ENCODE data around the gene RGS10. TPM values are rescaled to one million over a fixed set of nuclear protein-coding genes. Genes with fewer than 3 reads are reported as not detected.

The RGS10 gene
- total and polyA plus RNA-seq, 10 of the 15 experiments (the other 5 are each of a cell fraction or from before 2014, with no cell fraction given): 72.8 to 193 (median 127) TPM

DNA sequence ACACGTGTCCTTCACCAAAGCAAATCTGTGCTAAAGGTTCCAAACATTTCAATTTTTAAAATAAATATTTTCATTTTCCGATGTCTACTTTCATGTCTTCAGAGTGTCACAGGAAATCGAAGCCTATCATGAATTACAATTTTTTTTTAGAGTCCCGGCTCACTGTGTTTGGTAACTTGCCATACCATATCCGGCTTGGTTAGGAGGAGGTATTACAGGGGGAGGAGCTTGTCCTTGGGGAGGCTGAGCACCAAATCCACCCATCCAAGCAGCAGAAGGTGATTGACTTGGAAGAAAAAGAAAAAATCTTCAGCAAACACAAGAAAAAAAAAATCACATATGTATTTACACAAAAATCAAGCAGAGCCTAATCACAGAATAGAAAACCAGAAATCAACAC is 33.0 kb upstream of the RGS10 start (continued):
- no peak for TF ChIP-seq SMAD5 (IDR thresholded peaks at IDR 0.05; ENCODE audit: low read depth)

GRCh38 chr10:119567978-119568377 is 25.5 kb upstream of the RGS10 start:
- peaks cover 7% of the 10 kb centered on the region for H3K4me1 ChIP-seq (ENCODE audit: control insufficient read depth, insufficient read depth, low read length)
- SMC1A ChIA-PET (ENCODE audit: uncharacterized antibody, unreplicated experiment): interaction anchor here (0.8 to 1.0 kb wide), 2 partner anchors 24 to 68 kb away, joined by 3 to 4 read pairs; no protein-coding TSS in a partner anchor
- ATAC-seq: peak; percentile 73
- H3K79me2 ChIP-seq (ENCODE audit: control insufficient read depth, insufficient read depth, low read length): no peaks in the 10 kb centered on the region
- no peak overlapping the region for H3K27ac ChIP-seq (ENCODE audit: control insufficient read depth, insufficient read depth)
- no peaks in the 10 kb centered on the region for H3K27me3 ChIP-seq (replicated peaks in 1 of 2; ENCODE audit: control insufficient read depth in 2 of 2, insufficient read depth in 2 of 2, low read length in 1 of 2)
- CTCF ChIA-PET: interaction anchor here (0.5 to 1.7 kb wide), 4 partner anchors 13 to 328 kb away, joined by 3 to 4 read pairs (median 3); no protein-coding TSS in a partner anchor
- FAIRE-seq: no peak
- RAD21 ChIA-PET (ENCODE audit: unreplicated experiment): no interaction called here
- no peaks in the 10 kb centered on the region for H3K9me3 ChIP-seq (replicated peaks; ENCODE audit: control insufficient read depth, insufficient read depth, low read length)
- H3K4me3 ChIP-seq: no peak overlapping the region
- no peak for TF ChIP-seq SUZ12 (IDR thresholded peaks at IDR 0.05; ENCODE audit: unreplicated experiment)
- TF ChIP-seq SPI1 (IDR thresholded peaks at IDR 0.05; ENCODE audit: borderline replicate concordance, insufficient read depth, low read depth, low read length): peak; percentile 66
- in situ Hi-C loops (cut with MboI) (no loop called here), intact Hi-C loops (cut with micrococcal nuclease; ENCODE audit: unreplicated experiment) (no loop called here)
- peaks cover 0 to 5% of the 10 kb centered on the region in 2 experiments; a peak in 1 of 4 replicates for H3K36me3 ChIP-seq (ENCODE audit: control insufficient read depth in 2 of 2, insufficient read depth in 2 of 2, low read length in 1 of 2)
- H3K4me2 ChIP-seq (ENCODE audit: control insufficient read depth, insufficient read depth): 0 out of 2 replicates have a peak overlapping the region, but pooled peaks have one; percentile 45
- no peak overlapping the region; the same call in none of the 2 replicates for H2AFZ ChIP-seq (ENCODE audit: control insufficient read depth, low read depth, low read length)
- BruUV-seq (replicated peaks): no TSS peak
- no peak for DNase-seq (ENCODE audit: low read depth, low spot score)
- H4K20me1 ChIP-seq (ENCODE audit: control insufficient read depth, insufficient read depth): no peaks in the 10 kb centered on the region
- no peak overlapping the region for H3K9ac ChIP-seq (ENCODE audit: control insufficient read depth, insufficient read depth, low read length)
- 33% methylated on average over 8 of the region's 8 CpGs for WGBS (ENCODE audit: insufficient coverage, insufficient replicate concordance, low lambda C conversion rate, missing lambda C conversion rate)
- POLR2A ChIA-PET: no interaction called here

DNA sequence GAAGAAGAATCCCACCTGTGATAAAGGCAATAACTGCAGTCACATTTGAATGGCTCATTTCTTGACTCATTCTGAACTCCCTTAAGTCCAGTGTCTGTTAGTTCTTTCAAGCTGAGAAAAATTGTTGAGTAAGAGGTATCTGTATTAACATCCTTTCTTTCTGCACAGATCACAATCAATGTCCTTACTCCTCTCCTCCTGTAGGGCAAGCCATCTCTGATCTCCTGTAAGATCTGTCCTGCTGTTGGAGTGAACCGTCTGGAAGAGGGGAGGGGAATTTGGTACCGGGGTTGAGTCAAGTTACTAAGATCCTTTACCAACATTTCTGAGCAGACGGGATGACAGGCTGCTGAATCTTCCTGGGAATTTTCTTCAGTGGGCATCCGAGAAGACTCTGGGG is 19.6 kb upstream of the RGS10 start:
- no peak for DNase-seq (ENCODE audit: low read depth, low spot score)
- Histone ChIP-seq H3K27me3 (replicated peaks in 1 of 2; ENCODE audit: control insufficient read depth in 2 of 2, insufficient read depth in 2 of 2, low read length in 1 of 2) (no peaks in the 10 kb centered on the region), H4K20me1 (ENCODE audit: control insufficient read depth, insufficient read depth) (no peaks in the 10 kb centered on the region), H3K9me3 (replicated peaks; ENCODE audit: control insufficient read depth, insufficient read depth, low read length) (no peaks in the 10 kb centered on the region), H2AFZ (ENCODE audit: control insufficient read depth, low read depth, low read length) (no peak overlapping the region), H3K4me2 (ENCODE audit: control insufficient read depth, insufficient read depth) (no peak overlapping the region), H3K79me2 (ENCODE audit: control insufficient read depth, insufficient read depth, low read length) (no peaks in the 10 kb centered on the region), H3K9ac (ENCODE audit: control insufficient read depth, insufficient read depth, low read length) (no peak overlapping the region), H3K36me3 (ENCODE audit: control insufficient read depth in 2 of 2, insufficient read depth in 2 of 2, low read length in 1 of 2) (no peaks in the 10 kb centered on the region), H3K4me1 (ENCODE audit: control insufficient read depth, insufficient read depth, low read length) (no peaks in the 10 kb centered on the region), H3K4me3 (no peak overlapping the region), H3K27ac (ENCODE audit: control insufficient read depth, insufficient read depth) (no peak overlapping the region)
- ChIA-PET CTCF (interaction anchor here (0.6 to 0.7 kb wide), 2 partner anchors 153 to 395 kb away, joined by 4 to 6 read pairs; no protein-coding TSS in a partner anchor), SMC1A (ENCODE audit: uncharacterized antibody, unreplicated experiment) (interaction anchor here (1.0 kb wide), 1 partner anchor 11 kb away, joined by 3 read pairs; no protein-coding TSS in a partner anchor), RAD21 (ENCODE audit: unreplicated experiment) (no interaction called here), POLR2A (no interaction called here)
- ATAC-seq: no peak
- BruUV-seq (replicated peaks): no TSS peak
- intact Hi-C loops (cut with micrococcal nuclease; ENCODE audit: unreplicated experiment) (no loop called here), in situ Hi-C loops (cut with MboI) (no loop called here)
- FAIRE-seq: no peak
- WGBS (ENCODE audit: insufficient coverage, insufficient replicate concordance, low lambda C conversion rate, missing lambda C conversion rate): 51% methylated on average over 4 of the region's 4 CpGs
- TF ChIP-seq RELB (IDR thresholded peaks at IDR 0.05; ENCODE audit: low read depth) (no peak), RAD51 (IDR thresholded peaks at IDR 0.05) (no peak), ASH2L (IDR thresholded peaks at IDR 0.05; ENCODE audit: borderline replicate concordance, low read depth) (no peak), ZSCAN29 (IDR thresholded peaks at IDR 0.05) (no peak)
- TF ChIP-seq, protein P1, sequence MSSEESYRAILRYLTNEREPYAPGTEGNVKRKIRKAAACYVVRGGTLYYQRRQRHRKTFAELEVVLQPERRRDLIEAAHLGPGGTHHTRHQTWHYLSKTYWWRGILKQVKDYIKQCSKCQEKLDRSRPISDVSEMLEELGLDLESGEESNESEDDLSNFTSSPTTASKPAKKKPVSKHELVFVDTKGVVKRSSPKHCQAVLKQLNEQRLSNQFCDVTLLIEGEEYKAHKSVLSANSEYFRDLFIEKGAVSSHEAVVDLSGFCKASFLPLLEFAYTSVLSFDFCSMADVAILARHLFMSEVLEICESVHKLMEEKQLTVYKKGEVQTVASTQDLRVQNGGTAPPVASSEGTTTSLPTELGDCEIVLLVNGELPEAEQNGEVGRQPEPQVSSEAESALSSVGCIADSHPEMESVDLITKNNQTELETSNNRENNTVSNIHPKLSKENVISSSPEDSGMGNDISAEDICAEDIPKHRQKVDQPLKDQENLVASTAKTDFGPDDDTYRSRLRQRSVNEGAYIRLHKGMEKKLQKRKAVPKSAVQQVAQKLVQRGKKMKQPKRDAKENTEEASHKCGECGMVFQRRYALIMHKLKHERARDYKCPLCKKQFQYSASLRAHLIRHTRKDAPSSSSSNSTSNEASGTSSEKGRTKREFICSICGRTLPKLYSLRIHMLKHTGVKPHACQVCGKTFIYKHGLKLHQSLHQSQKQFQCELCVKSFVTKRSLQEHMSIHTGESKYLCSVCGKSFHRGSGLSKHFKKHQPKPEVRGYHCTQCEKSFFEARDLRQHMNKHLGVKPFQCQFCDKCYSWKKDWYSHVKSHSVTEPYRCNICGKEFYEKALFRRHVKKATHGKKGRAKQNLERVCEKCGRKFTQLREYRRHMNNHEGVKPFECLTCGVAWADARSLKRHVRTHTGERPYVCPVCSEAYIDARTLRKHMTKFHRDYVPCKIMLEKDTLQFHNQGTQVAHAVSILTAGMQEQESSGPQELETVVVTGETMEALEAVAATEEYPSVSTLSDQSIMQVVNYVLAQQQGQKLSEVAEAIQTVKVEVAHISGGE (CRISPR knock-in tag; IDR thresholded peaks at IDR 0.05): no peak
